NCI-H128 (cell line): ENCODE measurements around the gene BMP7.
"Not testable (repeated sequence)": the region's sequence is repeated elsewhere in the genome, so short reads cannot be mapped to it uniquely, and the experiment has no call there.

Experiments
- DNase-seq: peaks from one replicate; lab custom pipeline; 2025; ENCODE audit not compliant: unreplicated experiment; lab: John Stamatoyannopoulos, UW

Gene BMP7

DNA sequence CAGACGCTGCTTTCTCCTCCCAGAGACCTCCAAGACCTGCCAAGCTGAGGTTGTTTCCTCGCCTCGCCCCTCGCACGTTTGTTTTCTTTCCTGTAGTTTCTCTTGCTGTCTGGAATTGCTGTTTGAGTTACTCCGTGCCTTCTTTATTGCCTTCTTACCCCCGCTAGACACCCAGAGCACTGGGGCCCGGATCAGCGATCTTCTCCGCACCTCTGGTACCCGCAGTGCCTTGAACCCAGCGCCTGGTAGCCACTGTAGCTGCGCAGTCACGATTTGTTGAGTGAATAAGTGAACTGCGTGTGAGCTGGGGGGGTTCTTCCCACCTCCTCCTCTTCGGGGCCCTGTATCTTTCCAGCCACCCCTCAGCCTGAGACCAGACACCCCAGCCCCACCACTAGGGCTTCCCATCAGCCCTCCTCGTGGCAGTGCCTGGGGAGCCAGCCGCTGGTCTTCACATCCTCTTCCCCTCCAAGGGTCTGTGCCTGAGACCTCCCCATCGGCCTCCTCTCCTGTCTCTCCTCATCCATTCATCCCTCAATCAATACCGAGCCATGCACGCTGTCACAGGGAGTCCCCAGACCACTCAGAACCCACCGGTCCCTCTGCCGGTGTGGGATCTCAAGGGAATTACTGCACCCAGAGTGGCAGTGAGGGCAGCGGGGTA, 849 bp upstream of the BMP7 start:
- DNase-seq, result no peak

GRCh38 chr20:57265997-57266290, 497 bp downstream of the BMP7 start:
- DNase-seq, result no peak

- DNase-seq, result no peak
Measured at GRCh38 chr20:57265336-57265996, 975 bp downstream of the BMP7 start.

DNA sequence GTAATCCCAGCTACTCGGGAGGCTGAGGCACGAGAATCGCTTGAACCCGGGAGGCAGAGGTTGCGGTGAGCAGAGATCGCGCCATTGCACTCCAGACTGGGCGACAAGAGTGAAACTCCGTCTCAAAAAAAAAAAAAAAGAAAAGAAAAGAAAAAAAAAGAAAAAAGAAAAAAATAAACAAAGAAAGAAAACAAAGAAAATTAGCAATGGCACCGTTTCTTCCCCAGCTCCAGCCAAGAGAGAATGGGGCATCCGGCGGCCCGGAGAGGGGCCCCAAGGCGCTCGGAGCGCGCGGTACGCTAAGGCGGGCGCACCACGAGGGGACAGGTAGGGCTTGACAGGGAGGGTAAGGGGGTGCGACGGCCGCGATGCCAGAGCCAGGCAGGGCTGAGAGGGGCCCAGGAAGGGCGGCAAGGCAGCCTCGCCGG, 1.5 kb downstream of the BMP7 start:
- not testable (repeated sequence) for DNase-seq

- no peak for DNase-seq
Measured at GRCh38 chr20:57263801-57264792, 2.3 kb downstream of the BMP7 start.

- no peak for DNase-seq
Measured at GRCh38 chr20:57262784-57263609, 3.4 kb downstream of the BMP7 start.

DNA sequence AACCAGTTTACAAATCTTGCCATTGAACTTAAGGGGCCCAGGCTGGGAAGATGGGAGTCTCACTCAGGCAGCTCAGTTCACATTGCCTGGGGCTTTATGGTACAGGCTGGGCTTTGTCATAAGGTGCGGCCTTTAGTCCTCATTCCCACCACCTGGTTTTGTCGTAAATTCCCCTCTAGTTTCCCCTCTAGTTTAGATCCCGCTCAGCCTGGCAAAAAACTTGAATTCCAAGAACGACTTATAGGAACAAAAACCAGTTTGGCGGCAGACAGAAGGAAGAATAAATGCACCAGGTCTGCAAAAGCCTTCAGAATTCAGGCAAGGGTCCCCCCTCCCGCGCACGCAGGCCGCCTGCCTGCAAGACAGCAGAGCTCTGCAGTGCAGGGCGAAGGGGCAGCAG, 4.1 kb downstream of the BMP7 start:
- DNase-seq, result no peak

DNA sequence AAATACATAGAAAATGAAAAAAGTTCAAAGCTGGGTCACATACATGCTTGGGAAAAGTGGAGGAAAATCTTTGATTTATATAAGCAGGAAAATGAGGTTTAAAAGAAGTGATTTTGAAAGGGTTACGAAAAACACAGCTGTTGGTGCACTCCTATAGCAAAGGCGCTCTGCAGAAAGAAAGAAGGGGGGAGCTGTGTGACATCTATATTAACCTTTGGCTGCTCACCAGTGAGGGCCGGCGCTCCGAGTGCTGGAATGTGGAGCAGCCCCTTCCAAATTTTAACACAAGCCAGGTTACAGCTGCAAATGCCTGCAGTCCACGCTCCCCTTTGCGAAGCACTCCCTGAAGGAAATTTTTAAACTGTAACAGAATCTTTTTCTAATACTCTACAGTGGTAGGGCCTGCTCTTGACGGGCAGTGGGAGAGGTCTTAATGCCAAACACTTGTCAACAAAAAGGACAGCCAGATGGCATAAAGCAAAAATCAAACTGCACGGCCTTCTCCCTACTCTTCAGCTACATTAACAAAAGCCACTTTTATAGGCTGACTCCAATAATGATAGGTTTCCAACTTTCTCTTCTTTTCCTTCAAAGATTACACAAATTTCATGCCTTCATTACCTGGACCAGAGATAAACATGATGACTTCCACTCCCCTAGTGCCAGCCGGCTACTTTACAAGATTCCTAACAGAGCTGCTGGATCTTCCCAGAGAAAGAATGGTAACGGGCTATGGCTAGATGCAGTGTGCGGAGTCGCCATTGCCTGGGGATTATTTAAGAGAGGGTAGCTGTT, 4.8 kb downstream of the BMP7 start:
- no peak for DNase-seq

DNA sequence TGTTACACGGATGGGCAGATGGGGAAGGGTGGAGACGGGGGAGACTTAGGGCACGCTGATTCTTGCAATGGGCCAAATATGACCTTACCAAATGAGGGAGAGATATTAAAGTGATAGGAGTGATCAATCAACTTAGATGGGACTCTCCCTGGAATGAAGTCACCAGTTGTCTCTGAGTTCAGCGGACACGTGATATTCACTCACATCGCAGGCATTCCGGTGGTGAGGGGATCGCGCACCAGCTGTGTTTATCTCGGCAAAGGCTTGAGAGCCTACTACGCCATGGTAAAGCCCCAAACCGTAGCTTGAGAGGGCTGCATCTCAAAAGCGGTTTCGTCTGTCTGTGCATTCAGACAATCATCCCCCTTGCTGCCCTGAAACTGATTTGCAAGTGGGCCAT, 5.5 kb downstream of the BMP7 start:
- no peak for DNase-seq

GRCh38 chr20:57259938-57260921, 6.2 kb downstream of the BMP7 start:
- no peak for DNase-seq

- no peak for DNase-seq
Measured at GRCh38 chr20:57259121-57259937, 7.1 kb downstream of the BMP7 start.

DNA sequence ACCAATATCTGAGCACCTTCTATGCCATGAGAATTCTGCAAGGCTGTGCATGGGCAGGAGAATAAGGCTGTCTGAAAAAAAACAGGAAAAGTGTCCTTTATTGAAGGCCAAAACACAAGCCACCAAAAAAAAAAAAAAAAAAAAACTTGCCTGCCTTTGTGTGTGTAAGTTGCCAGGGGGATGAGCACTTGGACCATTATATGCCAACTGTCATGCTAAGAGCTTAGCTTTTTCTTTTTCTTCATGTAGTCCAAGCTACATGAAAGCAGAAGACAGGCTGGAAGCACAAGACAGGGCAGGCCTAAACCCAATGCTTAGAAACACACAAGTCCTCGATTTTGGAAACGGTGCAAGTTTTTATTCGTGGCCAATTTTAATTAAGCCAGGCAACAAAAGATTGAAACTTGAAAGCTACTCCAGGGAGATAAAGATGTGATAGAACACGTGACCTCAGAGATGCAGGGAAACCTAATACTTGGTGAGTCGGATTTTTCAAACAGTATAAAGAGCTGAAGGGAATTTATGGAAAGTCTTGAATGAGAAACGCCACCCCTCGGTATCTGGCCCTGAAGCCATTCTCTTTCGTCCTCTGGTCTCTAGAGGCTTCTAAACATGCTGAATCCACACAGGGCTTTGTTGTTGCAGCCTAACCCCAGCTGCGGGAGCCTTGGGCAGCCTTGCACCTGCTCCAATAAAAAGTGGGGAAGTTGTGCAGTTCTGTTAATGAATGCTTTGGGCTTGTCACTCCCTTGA, 8.6 kb downstream of the BMP7 start:
- DNase-seq, result no peak

DNA sequence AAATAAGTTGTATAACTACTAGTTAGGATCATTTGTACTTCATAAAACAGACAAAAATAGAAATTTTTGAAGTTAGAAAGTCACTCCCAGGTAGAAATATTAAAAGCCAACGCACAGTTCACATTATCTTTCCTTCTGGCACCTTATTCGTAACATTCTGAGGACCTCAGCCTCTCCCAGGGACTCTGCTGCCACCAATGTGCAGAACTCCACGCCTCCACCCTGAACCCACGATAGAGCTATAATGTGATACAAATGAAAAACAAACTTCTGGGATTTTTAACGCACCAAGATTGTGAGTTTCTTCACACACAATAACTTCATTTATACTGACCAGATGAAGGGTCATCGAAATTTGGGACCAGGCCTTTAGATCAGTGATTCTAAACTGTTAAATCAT, 9.5 kb downstream of the BMP7 start:
- DNase-seq, result no peak

DNA sequence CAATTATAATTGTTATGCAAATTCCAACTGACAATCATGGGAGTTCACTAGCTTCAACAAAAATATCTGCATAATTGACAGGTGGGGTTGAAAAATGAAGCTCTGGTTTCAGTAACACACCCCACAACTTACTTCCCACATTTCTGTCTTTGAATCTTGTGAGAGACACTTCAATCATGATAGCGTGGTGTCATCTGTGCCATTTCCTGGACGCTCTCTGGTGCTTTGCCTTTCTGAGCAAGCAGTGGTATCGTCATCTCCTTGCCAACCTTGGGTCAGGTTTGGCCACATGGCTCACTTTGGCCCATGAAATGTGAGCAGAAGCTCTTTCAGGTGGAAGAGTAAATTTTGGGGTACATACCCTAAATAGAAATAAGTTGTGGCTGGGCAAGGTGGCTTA, 10.2 kb downstream of the BMP7 start:
- DNase-seq, result no peak

DNA sequence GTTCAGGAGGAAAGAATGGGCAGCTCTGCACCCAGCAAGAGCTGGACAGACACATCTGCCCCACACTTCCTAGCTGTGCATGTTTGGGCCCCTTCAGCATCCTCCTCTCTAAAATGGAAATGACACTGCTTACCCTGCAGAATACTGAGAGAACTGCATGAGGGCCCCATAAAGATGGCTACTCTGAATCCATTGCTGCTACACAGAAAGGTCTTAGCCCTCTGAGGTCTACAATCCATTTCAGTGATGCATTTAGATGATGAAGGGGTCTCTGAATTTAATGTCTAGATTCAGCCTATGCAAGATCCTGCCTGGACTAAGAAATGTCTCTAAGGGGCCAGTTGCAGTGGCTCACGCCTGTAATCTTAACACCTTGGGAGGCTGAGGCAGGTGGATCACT, 11.3 kb downstream of the BMP7 start:
- DNase-seq, result no peak

DNA sequence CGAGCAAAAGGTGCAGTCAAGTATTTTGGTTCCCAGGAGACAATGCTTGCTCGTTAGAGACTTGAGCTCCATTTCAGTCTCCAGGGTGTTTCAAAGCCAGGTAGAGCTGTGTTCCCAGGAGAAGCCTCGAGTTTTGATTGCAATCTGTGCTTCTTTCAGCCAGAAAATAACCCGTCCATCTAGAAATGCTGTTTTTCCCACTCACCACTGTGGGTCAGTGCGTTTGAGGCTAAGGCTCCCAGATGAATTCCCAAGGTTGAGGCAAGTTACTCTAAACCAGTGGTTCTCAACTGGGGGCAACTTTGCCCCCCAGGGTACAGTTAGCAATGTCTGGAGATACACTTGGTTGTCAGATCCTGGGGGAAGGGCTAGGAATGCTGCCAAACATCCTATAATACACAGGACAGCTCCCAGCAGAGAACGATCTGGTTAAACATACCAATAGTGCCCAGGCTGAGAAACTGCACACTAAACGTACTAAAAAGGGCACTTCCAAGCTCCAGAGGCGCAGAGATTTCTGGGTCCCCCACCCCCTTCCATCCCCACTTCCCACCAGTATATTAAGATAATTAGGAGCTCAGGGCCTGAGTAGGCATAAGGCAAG, 13.8 kb downstream of the BMP7 start:
- no peak for DNase-seq

DNA sequence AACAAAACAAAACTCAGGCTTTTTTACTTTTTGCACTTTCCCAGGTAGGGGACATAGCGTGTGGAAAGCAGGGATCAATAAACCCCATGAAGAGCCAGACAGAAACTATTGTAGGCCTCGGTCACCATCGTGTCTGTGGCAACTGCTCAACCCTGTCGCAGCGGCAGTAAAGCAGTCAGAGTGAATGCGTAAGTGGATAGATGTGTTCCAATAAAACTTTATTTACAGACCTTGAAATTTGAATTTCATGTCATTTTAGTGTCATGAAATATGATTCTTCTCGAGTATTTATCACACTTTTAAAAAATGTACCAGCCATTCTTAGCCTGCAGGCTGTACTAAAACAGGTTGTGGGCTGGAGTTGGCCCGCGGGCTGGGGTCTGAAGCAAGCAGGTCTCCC, 14.5 kb downstream of the BMP7 start:
- DNase-seq, result no peak
